B cell (primary cell): ENCODE measurements around the gene C17orf67. TPM values are rescaled to one million over a fixed set of nuclear protein-coding genes. Genes with fewer than 3 reads are reported as not detected.

Experiments
- ATAC-seq: fragments of 200-7000 bp; cut with Tn5 transposase; one replicate; pipeline ENCODE4 v1.10.0; 2021; ENCODE audit warnings: low read depth, mild to moderate bottlenecking, moderate number of reproducible peaks, moderate library complexity
- CTCF ChIA-PET: fragments of 350-600 bp; sonication (Branson Sonifier 250); formaldehyde crosslinking; loops from one replicate; lab custom pipeline; 2021; ENCODE audit warnings: antibody characterized with exemption, inconsistent platforms; lab: Charles Lee
- POLR2A ChIA-PET: fragments of 350-600 bp; sonication (Branson Sonifier 250); formaldehyde crosslinking; loops from one replicate; lab custom pipeline; 2021; ENCODE audit warnings: antibody characterized with exemption; lab: Charles Lee
- DNase-seq: peaks from one replicate; pipeline ENCODE4 v3.0.0; 2013
- H2AFZ ChIP-seq: 2 replicates; pipeline ENCODE4 v1.6.1; 2012; ENCODE audit warnings: mild to moderate bottlenecking, low read depth, low read length; ENCODE audit not compliant: insufficient read depth, poor library complexity, severe bottlenecking
- H3K27ac ChIP-seq, 2 donors: 1 replicate in 1 of 2; 2 replicates in 1 of 2; pipeline ENCODE4 v1.5.1; 2012 to 2013; ENCODE audit warnings: low read length in 2 of 2, mild to moderate bottlenecking in 2 of 2, moderate library complexity in 1 of 2
- H3K27me3 ChIP-seq, 4 experiments: fragments of 200-600 bp in 1 of 4; sonication (generic) in 1 of 4; replicated peaks in 1 of 4; 1 replicate in 2 of 4; 2 replicates in 2 of 4; pipeline versions ENCODE4 v1.6.1 to v1.7.0; 2013 to 2016; ENCODE audit warnings: low read length in 3 of 4, mild to moderate bottlenecking in 2 of 4, mixed read lengths in 1 of 4, moderate library complexity in 1 of 4; ENCODE audit not compliant: insufficient read depth in 4 of 4, control insufficient read depth in 3 of 4; ENCODE audit errors: control extremely low read depth in 1 of 4
- H3K36me3 ChIP-seq, 2 experiments: replicated peaks in 1 of 2; 1 replicate in 1 of 2; 2 replicates in 1 of 2; pipeline versions ENCODE4 v1.6.1 to v1.7.1; 2013; ENCODE audit warnings: low read length in 1 of 2; ENCODE audit not compliant: insufficient read depth in 2 of 2, control insufficient read depth in 1 of 2; ENCODE audit errors: control extremely low read depth in 1 of 2, extremely low read depth in 1 of 2
- H3K4me1 ChIP-seq, 2 donors: fragments of 200-600 bp in 1 of 2; sonication (generic) in 1 of 2; 1 replicate in 1 of 2; 2 replicates in 1 of 2; pipeline versions ENCODE4 v1.5.1 to v1.6.1; 2013 to 2017; ENCODE audit warnings: low read length in 2 of 2; ENCODE audit not compliant: control insufficient read depth in 2 of 2, insufficient read depth in 2 of 2
- H3K4me2 ChIP-seq: replicated peaks from 2 replicates; pipeline ENCODE3; 2012; ENCODE audit warnings: mild to moderate bottlenecking, low read depth, low read length; ENCODE audit not compliant: poor library complexity, severe bottlenecking
- H3K4me3 ChIP-seq, 5 experiments: fragments of 200-600 bp in 1 of 5; sonication (generic) in 1 of 5; 1 replicate in 3 of 5; 2 replicates in 2 of 5; pipeline versions ENCODE4 v1.5.1 to v1.7.0; 2011 to 2016; ENCODE audit warnings: low read length in 4 of 5, mild to moderate bottlenecking in 4 of 5, low read depth in 2 of 5, control low read depth in 1 of 5, moderate library complexity in 1 of 5; ENCODE audit not compliant: insufficient read depth in 1 of 5; ENCODE audit errors: control extremely low read depth in 1 of 5, extremely low read depth in 1 of 5
- H3K79me2 ChIP-seq: fragments of 200-600 bp; sonication (generic); one replicate; pipeline ENCODE4 v1.6.0; 2016; ENCODE audit warnings: low read length; ENCODE audit not compliant: control insufficient read depth, insufficient read depth
- H3K9ac ChIP-seq: fragments of 200-600 bp; sonication (generic); 2 replicates; pipeline ENCODE4 v1.6.1; 2017; ENCODE audit warnings: mild to moderate bottlenecking, low read length, moderate library complexity
- H3K9me3 ChIP-seq, 3 donors: one replicate each; pipeline versions ENCODE4 v1.6.1 to v1.7.1; 2013; ENCODE audit warnings: low read length in 2 of 3; ENCODE audit not compliant: control insufficient read depth in 2 of 3, insufficient read depth in 1 of 3; ENCODE audit errors: control extremely low read depth in 1 of 3
- H4K20me1 ChIP-seq: 2 replicates; pipeline ENCODE4 v1.6.0; 2012; ENCODE audit warnings: mild to moderate bottlenecking, low read length; ENCODE audit not compliant: insufficient read depth, control insufficient read depth, poor library complexity, severe bottlenecking
- H3K27ac Mint-ChIP-seq: one replicate; pipeline ENCODE4 v1.8.0; 2021; ENCODE audit warnings: mixed read lengths
- H3K27me3 Mint-ChIP-seq: one replicate; pipeline ENCODE4 v1.8.0; 2021; ENCODE audit warnings: mixed read lengths
- H3K4me1 Mint-ChIP-seq: one replicate; pipeline ENCODE4 v1.8.0; 2021; ENCODE audit warnings: mixed read lengths
- H3K4me3 Mint-ChIP-seq: one replicate; pipeline ENCODE4 v1.8.0; 2021; ENCODE audit warnings: mixed read lengths
- H3K9me3 Mint-ChIP-seq: one replicate; pipeline ENCODE4 v1.8.0; 2022; ENCODE audit warnings: mixed read lengths; ENCODE audit not compliant: insufficient read depth
- CTCF ChIP-seq: fragments of 200-600 bp; IDR thresholded peaks from one replicate; pipeline ENCODE4 v1.8.0; 2022; ENCODE audit warnings: antibody characterized with exemption, mild to moderate bottlenecking
- EZH2 ChIP-seq: IDR thresholded peaks from 2 replicates; pipeline ENCODE4 v1.6.1; 2012; ENCODE audit warnings: borderline replicate concordance, low read depth, mild to moderate bottlenecking, moderate library complexity, low read length; ENCODE audit not compliant: insufficient read depth, poor library complexity, severe bottlenecking
- WGBS: methylation state at CpG from one replicate; pipeline ENCODE4 v1.1.5; 2013; ENCODE audit warnings: missing lambda C conversion rate; ENCODE audit not compliant: insufficient coverage; 5-methylcytosine and 5-hydroxymethylcytosine counted together
- intact Hi-C: fragments of 100-400 bp; cut with micrococcal nuclease; formaldehyde crosslinking; loops from one replicate; pipeline ENCODE4 v1.10.0; 2022
- polyA plus RNA-seq: library from polyadenylated mRNA; depleted of rRNA; stranded (reverse); fragments of >200 nt; gene quantifications from 2 replicates; pipeline ENCODE4 v1.2.3, GENCODE V29; 2012
- total RNA-seq, 2 donors: library from RNA; stranded (reverse); fragments of 120-200 nt in 1 of 2; gene quantifications; 1 replicate in 1 of 2; 2 replicates in 1 of 2; pipeline versions ENCODE4 v1.2.3 to v1.2.4, GENCODE V29; 2013 to 2022

Gene C17orf67
- total and polyA plus RNA-seq, 2 donors (not counting 1 experiment from before 2014, with no cell fraction given): 5.0 to 10.0 TPM

- H3K79me2 ChIP-seq: no peaks in the 10 kb centered on the region
- H3K36me3 ChIP-seq: peaks cover 0 to 14% of the 10 kb centered on the region in 2 experiments
- no peak overlapping the region for H3K9ac ChIP-seq
- ChIA-PET CTCF (interaction anchor here (1.0 to 2.1 kb wide), 3 partner anchors 12 to 76 kb away, joined by 3 to 7 read pairs (median 5); no protein-coding TSS in a partner anchor), POLR2A (no interaction called here)
- H3K9me3 ChIP-seq: no peaks in the 10 kb centered on the region
- H3K27me3 ChIP-seq: no peaks in the 10 kb centered on the region
- no peak overlapping the region for H3K4me2 ChIP-seq
- TF ChIP-seq CTCF (no peak), EZH2 (no peak)
- no peak overlapping the region for H3K27ac ChIP-seq
- H3K4me1 Mint-ChIP-seq: peaks cover 7% of the 10 kb centered on the region
- H3K4me3 Mint-ChIP-seq: no peak overlapping the region
- no peaks in the 10 kb centered on the region for H3K9me3 Mint-ChIP-seq
- H3K27ac Mint-ChIP-seq: no peak overlapping the region
- H3K27me3 Mint-ChIP-seq: no peaks in the 10 kb centered on the region
- H3K4me3 ChIP-seq: no peak overlapping the region
- intact Hi-C loops: loop anchor here (10.0 kb wide), 1 partner anchor 49 kb away; no protein-coding TSS in a partner anchor
- H3K4me1 ChIP-seq: no peaks in the 10 kb centered on the region
- no peak for DNase-seq
- no peak overlapping the region for H2AFZ ChIP-seq
- 81% methylated on average over 3 of the region's 3 CpGs for WGBS
- H4K20me1 ChIP-seq: no peaks in the 10 kb centered on the region
- no peak for ATAC-seq
Observed at GRCh38 chr17:56863974-56864373, 30.3 kb upstream of the C17orf67 start.

GRCh38 chr17:56861899-56862298 lies 28.2 kb upstream of the C17orf67 start:
- Mint-ChIP-seq H3K9me3 (no peaks in the 10 kb centered on the region), H3K27ac (no peak overlapping the region), H3K27me3 (no peaks in the 10 kb centered on the region), H3K4me1 (peaks cover 7% of the 10 kb centered on the region), H3K4me3 (no peak overlapping the region)
- ATAC-seq: no peak
- Histone ChIP-seq H3K27ac (no peak overlapping the region), H3K79me2 (no peaks in the 10 kb centered on the region), H3K9ac (no peak overlapping the region), H3K36me3 (peaks cover 0 to 14% of the 10 kb centered on the region in 2 experiments), H3K4me1 (no peaks in the 10 kb centered on the region), H2AFZ (no peak overlapping the region), H3K4me3 (no peak overlapping the region), H3K9me3 (no peaks in the 10 kb centered on the region), H4K20me1 (no peaks in the 10 kb centered on the region), H3K27me3 (no peaks in the 10 kb centered on the region), H3K4me2 (no peak overlapping the region)
- 100% methylated on average over 1 of the region's 3 CpGs for WGBS
- ChIA-PET POLR2A (no interaction called here), CTCF (no interaction called here)
- TF ChIP-seq EZH2 (no peak), CTCF (no peak)
- intact Hi-C loops: loop anchor here (10.0 kb wide), 1 partner anchor 47 kb away; no protein-coding TSS in a partner anchor
- DNase-seq: no peak
